ENCODE data around the gene RAPGEF4.
A peak's percentile ranks its signal among the peaks of the same experiment; 100 is the strongest.
"Not testable (repeated sequence)": the region's sequence is repeated elsewhere in the genome, so short reads cannot be mapped to it uniquely, and the experiment has no call there.

The RAPGEF4 gene

DNA sequence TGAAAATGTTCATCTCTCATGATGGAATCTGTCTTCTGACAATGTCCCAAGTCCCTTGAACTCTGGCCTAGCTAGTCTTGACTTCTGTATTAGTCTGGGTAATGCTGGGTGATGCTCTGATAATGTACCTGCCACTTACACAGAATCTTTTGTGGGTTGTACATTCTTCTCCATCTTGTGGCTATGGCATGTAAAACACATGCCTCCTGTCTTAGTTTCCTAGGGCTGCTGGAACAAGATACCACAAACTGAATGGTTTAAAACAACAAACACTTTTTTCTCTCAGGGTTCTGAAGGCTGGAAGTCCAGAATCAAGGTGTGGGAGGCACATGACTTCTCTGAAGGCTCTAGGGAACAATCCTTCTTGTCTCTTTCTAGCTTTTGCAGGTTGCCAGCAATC lies 57.1 kb downstream of the RAPGEF4 start:
- no peak for DNase-seq (ENCODE audit: extremely low spot score)
- ChIA-PET CTCF (no interaction called here), POLR2A (no interaction called here)
- TF ChIP-seq, protein P1, sequence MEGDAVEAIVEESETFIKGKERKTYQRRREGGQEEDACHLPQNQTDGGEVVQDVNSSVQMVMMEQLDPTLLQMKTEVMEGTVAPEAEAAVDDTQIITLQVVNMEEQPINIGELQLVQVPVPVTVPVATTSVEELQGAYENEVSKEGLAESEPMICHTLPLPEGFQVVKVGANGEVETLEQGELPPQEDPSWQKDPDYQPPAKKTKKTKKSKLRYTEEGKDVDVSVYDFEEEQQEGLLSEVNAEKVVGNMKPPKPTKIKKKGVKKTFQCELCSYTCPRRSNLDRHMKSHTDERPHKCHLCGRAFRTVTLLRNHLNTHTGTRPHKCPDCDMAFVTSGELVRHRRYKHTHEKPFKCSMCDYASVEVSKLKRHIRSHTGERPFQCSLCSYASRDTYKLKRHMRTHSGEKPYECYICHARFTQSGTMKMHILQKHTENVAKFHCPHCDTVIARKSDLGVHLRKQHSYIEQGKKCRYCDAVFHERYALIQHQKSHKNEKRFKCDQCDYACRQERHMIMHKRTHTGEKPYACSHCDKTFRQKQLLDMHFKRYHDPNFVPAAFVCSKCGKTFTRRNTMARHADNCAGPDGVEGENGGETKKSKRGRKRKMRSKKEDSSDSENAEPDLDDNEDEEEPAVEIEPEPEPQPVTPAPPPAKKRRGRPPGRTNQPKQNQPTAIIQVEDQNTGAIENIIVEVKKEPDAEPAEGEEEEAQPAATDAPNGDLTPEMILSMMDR (IDR thresholded peaks at IDR 0.05; ENCODE audit: control extremely low read depth, extremely low read depth, low read depth, missing control alignments): no peak

DNA sequence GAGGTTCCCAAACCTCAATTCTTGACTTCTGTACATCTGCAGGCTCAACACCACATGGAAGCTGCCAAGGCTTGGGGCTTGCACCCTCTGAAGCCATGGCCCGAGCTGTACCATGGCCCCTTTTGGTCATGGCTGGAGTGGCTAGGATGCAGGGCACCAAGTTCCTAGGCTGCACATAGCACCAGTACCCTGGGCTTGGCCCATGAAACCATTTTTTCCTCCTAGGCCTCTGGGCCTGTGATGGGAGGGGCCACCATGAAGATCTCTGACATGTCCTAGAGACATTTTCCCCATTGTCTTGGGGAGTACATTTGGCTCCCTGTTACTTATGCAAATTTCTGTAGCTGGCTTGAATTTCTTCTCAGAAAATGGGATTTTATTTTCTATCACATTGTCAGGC lies 67.7 kb downstream of the RAPGEF4 start:
- DNase-seq (ENCODE audit: extremely low spot score); POLR2A ChIA-PET: not testable (repeated sequence)
- CTCF ChIA-PET: interaction anchor here (8.2 kb wide), 1 partner anchor 127 kb away, joined by 69 read pairs; no protein-coding TSS in a partner anchor

DNA sequence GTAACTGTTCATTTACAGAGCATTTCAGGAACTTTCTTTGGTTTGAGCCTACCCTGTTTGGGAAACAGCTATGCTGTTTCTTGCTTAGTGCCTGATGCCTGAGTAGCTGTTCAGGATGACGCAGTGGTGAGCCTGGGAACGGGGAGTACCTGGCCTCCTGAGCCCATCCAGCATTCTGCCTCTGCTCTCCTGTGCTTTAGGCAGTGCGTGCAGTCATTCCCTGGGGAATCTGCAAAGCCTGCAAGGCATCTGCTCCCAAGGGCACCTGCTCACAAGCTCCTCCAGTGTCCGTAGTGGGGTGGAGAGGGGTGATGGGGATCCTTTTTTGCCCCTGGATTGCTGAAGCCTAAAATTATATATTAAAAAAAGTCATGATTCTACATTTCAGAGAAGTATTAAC lies 68.8 kb downstream of the RAPGEF4 start:
- no peak for DNase-seq (ENCODE audit: extremely low spot score)
- TF ChIP-seq, protein P1 (IDR thresholded peaks at IDR 0.05; ENCODE audit: control extremely low read depth, extremely low read depth, low read depth, missing control alignments): no peak
- CTCF ChIA-PET: interaction anchor here (8.2 kb wide), 1 partner anchor 126 kb away, joined by 69 read pairs; no protein-coding TSS in a partner anchor

DNA sequence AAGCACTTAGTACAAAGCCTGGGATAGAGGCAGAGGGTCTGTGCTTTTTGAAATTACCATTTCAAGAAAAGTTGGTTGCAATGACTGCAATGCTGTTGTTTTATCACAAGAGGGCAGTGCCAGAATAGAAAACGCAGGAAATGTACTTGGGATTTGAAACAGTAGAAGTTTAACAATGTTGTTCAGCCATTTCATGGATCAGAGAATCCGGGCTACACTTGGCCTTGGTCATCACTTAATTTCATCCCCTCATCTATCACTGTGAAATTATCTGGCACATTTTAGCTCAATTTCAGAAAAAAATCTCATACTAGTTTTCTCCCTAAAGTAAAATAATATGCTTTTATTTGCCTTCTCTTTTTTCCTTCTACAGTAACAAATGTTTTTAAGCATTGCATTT lies 70.8 kb downstream of the RAPGEF4 start:
- peak; percentile 26 for DNase-seq (ENCODE audit: extremely low spot score)
- TF ChIP-seq, protein P1 (IDR thresholded peaks at IDR 0.05; ENCODE audit: control extremely low read depth, extremely low read depth, low read depth, missing control alignments): peak; percentile 80
- CTCF ChIA-PET: interaction anchor here (0.8 to 8.2 kb wide), 14 partner anchors 9 to 129 kb away, joined by 3 to 69 read pairs (median 4); no protein-coding TSS in a partner anchor
- POLR2A ChIA-PET: no interaction called here

More for the DNA sequence above, 68.8 kb downstream of the RAPGEF4 start:
- POLR2A ChIA-PET: no interaction called here

DNA sequence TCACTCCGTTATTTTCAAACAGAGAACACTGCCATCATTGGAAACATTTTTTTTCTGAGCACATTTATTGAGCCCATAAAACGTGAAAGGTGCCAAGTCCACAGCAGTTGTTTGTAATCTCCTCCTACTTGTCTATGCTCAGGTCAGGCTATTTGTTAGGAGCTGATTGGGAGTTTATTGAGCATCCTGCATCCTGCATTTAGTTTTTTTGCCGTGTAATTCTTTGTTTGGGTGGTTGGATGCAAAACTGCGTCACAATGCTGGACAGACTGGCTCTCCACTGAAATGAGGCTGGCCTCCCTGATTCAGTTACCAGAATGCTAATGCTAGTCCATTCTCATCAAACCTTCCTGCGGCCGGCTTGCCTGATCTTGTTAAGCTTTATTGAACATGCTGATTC lies 71.4 kb downstream of the RAPGEF4 start:
- ChIA-PET CTCF (interaction anchor here (1.2 to 8.2 kb wide), 11 partner anchors 8 to 124 kb away, joined by 3 to 69 read pairs (median 4); no protein-coding TSS in a partner anchor), POLR2A (no interaction called here)
- TF ChIP-seq, protein P1 (IDR thresholded peaks at IDR 0.05; ENCODE audit: control extremely low read depth, extremely low read depth, low read depth, missing control alignments): no peak
- DNase-seq (ENCODE audit: extremely low spot score): no peak

DNA sequence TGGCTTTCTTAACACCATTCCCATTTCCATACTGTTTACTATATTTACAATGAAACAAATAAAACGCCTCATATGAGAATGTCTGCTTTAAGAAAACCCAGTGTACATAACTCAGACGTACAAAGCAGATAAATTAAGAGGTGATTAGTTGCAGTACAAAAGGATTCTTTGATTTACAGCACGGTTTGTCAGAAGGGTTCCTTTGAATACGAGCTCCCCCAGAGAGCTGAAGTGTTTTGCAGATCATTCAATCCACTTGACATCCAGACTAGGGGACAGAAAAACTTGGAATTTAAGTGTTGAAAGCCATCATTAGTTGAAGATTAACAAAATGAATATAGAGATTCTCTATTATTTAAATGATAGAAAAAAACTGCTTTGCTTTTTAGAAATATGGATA lies 72.5 kb downstream of the RAPGEF4 start:
- CTCF ChIA-PET: interaction anchor here (1.1 to 8.2 kb wide), 3 partner anchors 8 to 122 kb away, joined by 5 to 69 read pairs (median 6); no protein-coding TSS in a partner anchor
- no peak for DNase-seq (ENCODE audit: extremely low spot score)
- POLR2A ChIA-PET: no interaction called here
- TF ChIP-seq, protein P1 (IDR thresholded peaks at IDR 0.05; ENCODE audit: control extremely low read depth, extremely low read depth, low read depth, missing control alignments): no peak

DNA sequence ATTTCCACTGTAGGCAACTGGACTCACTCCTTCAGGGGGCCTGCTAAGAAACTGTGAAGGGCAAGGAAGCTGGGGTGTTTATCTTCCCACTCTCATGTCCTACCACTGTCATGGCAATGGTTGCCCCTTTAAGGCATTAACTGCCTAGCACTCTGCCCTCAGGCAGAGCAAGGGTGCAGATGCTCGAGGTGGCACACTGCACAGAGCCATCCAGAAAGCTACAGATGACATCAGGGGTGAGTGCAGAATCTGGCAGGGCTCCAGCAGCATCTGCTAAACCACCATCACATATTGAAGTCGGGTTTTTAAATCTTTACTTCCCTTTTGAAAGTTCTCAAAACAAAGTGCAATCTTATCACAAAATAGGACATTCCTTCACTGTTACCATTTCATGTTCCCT lies 75.4 kb downstream of the RAPGEF4 start:
- TF ChIP-seq, protein P1 (IDR thresholded peaks at IDR 0.05; ENCODE audit: control extremely low read depth, extremely low read depth, low read depth, missing control alignments): no peak
- CTCF ChIA-PET: no interaction called here
- POLR2A ChIA-PET: no interaction called here
- no peak for DNase-seq (ENCODE audit: extremely low spot score)

Measured in GM10248 (cell line).